HG03575 (cell line): ENCODE results near the gene G3BP1.
"Not testable (repeated sequence)": the region's sequence is repeated elsewhere in the genome, so short reads cannot be mapped to it uniquely, and the experiment has no call there.

ENCODE experiments used
- ATAC-seq: cut with Tn5 transposase; IDR thresholded peaks from one replicate; pipeline ENCODE4 v1.9.1; 2021; ENCODE audit not compliant: unreplicated experiment, insufficient number of reproducible peaks, low FRiP score; ENCODE audit errors: extremely low read depth

The G3BP1 gene

DNA sequence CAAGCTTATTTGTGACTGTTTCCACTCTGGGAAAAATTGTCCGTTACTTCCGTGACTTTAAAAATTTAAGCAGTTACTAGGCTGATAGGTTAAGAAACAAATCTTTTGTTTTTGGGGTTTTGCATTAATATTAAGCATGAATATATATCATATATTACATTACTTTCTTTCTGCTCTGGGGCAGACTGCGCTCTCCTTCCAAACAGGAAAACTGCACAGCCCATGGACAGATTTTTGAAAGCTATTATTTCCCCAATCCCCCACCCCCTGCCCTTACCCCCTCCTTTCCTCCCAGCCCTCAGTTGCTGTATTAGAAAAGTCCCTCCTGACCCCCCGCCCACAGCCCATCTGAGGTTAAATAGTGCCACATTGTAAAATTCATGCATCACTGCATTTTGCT, 50.4 kb downstream of the G3BP1 start:
- ATAC-seq = no peak

DNA sequence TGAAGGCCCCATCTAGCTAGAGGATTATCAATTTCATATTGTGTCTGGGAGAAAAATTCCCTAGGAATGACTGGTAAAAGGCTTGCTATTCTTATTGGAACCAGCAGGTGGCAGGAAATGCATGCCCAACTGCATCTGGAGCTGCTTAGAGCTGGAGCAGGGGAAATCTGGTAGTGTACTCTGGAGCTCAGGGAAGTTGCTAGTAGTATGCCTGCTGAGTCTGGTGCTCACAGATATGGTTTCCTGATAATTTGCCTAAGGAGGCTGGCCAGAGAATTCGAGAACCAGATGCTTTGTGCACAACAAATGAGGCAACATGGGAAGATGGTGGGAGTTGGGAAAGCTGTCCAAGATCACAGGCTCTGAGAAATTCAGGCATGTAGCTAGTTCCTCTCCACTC, 53.7 kb downstream of the G3BP1 start:
- ATAC-seq = no peak

- ATAC-seq = no peak
Observed at GRCh38 chr5:151829370-151829769, 57.6 kb downstream of the G3BP1 start.

GRCh38 chr5:151832843-151833242, 61.1 kb downstream of the G3BP1 start:
- ATAC-seq = not testable (repeated sequence)

DNA sequence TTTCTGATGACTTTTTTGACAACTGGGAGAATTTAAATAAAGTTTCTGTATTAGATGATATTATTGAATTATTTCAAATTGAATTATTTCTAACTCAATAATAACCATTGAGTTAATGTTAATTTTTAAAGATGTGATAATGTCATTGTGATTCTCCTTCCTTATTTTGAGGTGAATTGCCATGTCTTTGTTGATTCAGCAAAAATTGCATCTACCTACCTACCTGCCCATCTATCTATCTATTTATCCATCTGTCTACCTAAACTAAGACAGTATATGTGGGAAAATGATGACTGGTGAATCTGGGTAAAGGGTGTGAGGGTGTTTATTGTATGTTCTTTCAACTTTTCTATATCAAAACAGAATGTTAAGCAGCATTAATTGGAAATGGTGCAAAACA, 75.0 kb downstream of the G3BP1 start:
- no peak for ATAC-seq

DNA sequence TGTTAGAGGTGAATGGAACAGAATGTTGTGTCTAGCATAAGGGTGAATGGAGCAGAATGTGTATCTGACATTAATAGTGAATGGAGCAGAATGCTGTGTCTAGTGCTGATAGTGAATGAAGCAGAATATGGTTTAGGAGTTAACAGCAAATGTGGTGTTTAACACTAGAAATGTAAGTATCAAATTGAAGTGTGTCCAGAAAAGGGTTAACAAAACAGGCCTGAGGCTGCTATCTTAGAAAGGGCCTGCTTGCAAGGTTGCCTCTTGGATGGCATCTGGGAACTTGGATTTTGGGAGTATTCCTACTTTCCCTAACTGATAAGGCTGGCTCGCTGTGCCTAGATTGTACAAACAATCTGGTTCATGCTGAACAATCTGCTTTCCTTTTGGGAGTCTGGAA, 76.1 kb downstream of the G3BP1 start:
- ATAC-seq = no peak

DNA sequence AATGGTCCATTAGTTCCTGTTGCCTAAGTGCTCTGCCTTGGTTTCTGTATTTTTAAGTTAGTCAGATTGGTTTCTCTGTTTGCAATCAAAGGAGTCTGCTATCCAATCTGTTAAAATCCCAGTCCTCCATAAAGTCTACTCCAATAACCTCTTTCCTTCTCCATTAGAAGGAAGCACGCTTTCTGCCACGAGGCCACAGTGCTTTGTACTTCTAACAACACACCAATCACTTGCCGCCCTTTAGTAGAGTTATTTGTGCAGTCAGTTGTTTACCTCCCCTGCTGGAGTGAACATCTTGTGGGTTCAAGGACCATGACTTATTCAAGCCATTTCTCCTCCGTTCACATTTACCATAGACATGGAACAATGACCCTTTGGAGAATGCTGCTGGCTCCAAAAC, 83.9 kb downstream of the G3BP1 start:
- no peak for ATAC-seq

GRCh38 chr5:151856861-151857260, 85.1 kb downstream of the G3BP1 start:
- no peak for ATAC-seq

GRCh38 chr5:151860867-151861266, 89.1 kb downstream of the G3BP1 start:
- not testable (repeated sequence) for ATAC-seq
